ENCODE data around the gene PTPRN2. TPM values are rescaled to one million over a fixed set of nuclear protein-coding genes. Genes with fewer than 3 reads are reported as not detected.

Gene PTPRN2
- total RNA-seq, 1 donor from 2014 or later = 2.4 TPM

GRCh38 chr7:158389514-158390425, 197.9 kb downstream of the PTPRN2 start:
- Histone ChIP-seq H3K4me3 (ENCODE audit: low read depth, low read length) (no peak overlapping the region), H3K36me3 (ENCODE audit: control insufficient read depth, insufficient read depth, low read length) (no peaks in the 10 kb centered on the region), H3K27me3 (ENCODE audit: control insufficient read depth, insufficient read depth, low read length) (no peaks in the 10 kb centered on the region)
- no peak for TF ChIP-seq CTCF (IDR thresholded peaks at IDR 0.05; ENCODE audit: insufficient read depth, low read length, poor library complexity, severe bottlenecking)
- DNase-seq (ENCODE audit: low read depth) = no peak

- no peak for DNase-seq (ENCODE audit: low read depth)
- Histone ChIP-seq H3K36me3 (ENCODE audit: control insufficient read depth, insufficient read depth, low read length) (no peaks in the 10 kb centered on the region), H3K27me3 (ENCODE audit: control insufficient read depth, insufficient read depth, low read length) (no peaks in the 10 kb centered on the region), H3K4me3 (ENCODE audit: low read depth, low read length) (no peak overlapping the region)
- TF ChIP-seq CTCF (IDR thresholded peaks at IDR 0.05; ENCODE audit: insufficient read depth, low read length, poor library complexity, severe bottlenecking) = no peak
Observed at GRCh38 chr7:158388928-158389327, 198.7 kb downstream of the PTPRN2 start.

GRCh38 chr7:158388072-158388471, 199.6 kb downstream of the PTPRN2 start:
- Histone ChIP-seq H3K36me3 (ENCODE audit: control insufficient read depth, insufficient read depth, low read length) (no peaks in the 10 kb centered on the region), H3K4me3 (ENCODE audit: low read depth, low read length) (no peak overlapping the region), H3K27me3 (ENCODE audit: control insufficient read depth, insufficient read depth, low read length) (no peaks in the 10 kb centered on the region)
- DNase-seq (ENCODE audit: low read depth) = no peak
- TF ChIP-seq CTCF (IDR thresholded peaks at IDR 0.05; ENCODE audit: insufficient read depth, low read length, poor library complexity, severe bottlenecking) = no peak

GRCh38 chr7:158387546-158387891, 200.1 kb downstream of the PTPRN2 start:
- Histone ChIP-seq H3K27me3 (ENCODE audit: control insufficient read depth, insufficient read depth, low read length) (no peaks in the 10 kb centered on the region), H3K36me3 (ENCODE audit: control insufficient read depth, insufficient read depth, low read length) (no peaks in the 10 kb centered on the region), H3K4me3 (ENCODE audit: low read depth, low read length) (no peak overlapping the region)
- no peak for TF ChIP-seq CTCF (IDR thresholded peaks at IDR 0.05; ENCODE audit: insufficient read depth, low read length, poor library complexity, severe bottlenecking)
- no peak for DNase-seq (ENCODE audit: low read depth)

GRCh38 chr7:158386866-158387545, 200.6 kb downstream of the PTPRN2 start:
- no peaks in the 10 kb centered on the region for H3K27me3 ChIP-seq (ENCODE audit: control insufficient read depth, insufficient read depth, low read length)
- no peaks in the 10 kb centered on the region for H3K36me3 ChIP-seq (ENCODE audit: control insufficient read depth, insufficient read depth, low read length)
- H3K4me3 ChIP-seq (ENCODE audit: low read depth, low read length) = no peak overlapping the region
- no peak for TF ChIP-seq CTCF (IDR thresholded peaks at IDR 0.05; ENCODE audit: insufficient read depth, low read length, poor library complexity, severe bottlenecking)
- no peak for DNase-seq (ENCODE audit: low read depth)

Data from kidney epithelial cell (primary cell).